H1 (cell line): ENCODE measurements around the gene MCF2L2. TPM values are rescaled to one million over a fixed set of nuclear protein-coding genes. Genes with fewer than 3 reads are reported as not detected.

Source experiments
- CTCF ChIA-PET: fragments of 300-600 bp; sonication (Branson Sonifier 250); formaldehyde crosslinking; loops from one replicate; lab custom pipeline; 2021; ENCODE audit not compliant: partially characterized antibody; lab: Charles Lee
- POLR2A ChIA-PET: fragments of 300-600 bp; sonication (Branson Sonifier 250); formaldehyde crosslinking; loops from one replicate; lab custom pipeline; 2021; ENCODE audit warnings: inconsistent platforms; ENCODE audit not compliant: partially characterized antibody; lab: Charles Lee
- DNase-seq, 2 experiments: peaks; one replicate each; pipeline versions ENCODE4 v3.0.0 to v3.0.0-alpha.2; 2010 to 2022; ENCODE audit warnings: low spot score in 2 of 2, low read depth in 1 of 2, mixed read lengths in 1 of 2
- FAIRE-seq: peaks from 2 replicates; lab custom pipeline; 2011; peaks lifted over from hg19 to GRCh38; lab: Jason Lieb, UNC
- H2AFZ ChIP-seq: 2 replicates; pipeline ENCODE4 v1.8.1; 2012; ENCODE audit warnings: low read length, inconsistent platforms
- H2AK5ac ChIP-seq: 2 replicates; pipeline ENCODE4 v1.6.1; 2013; ENCODE audit warnings: low read depth, low read length
- H2BK120ac ChIP-seq: replicated peaks from 2 replicates; pipeline ENCODE3; 2013; ENCODE audit warnings: low read depth, low read length, inconsistent platforms
- H2BK12ac ChIP-seq: 2 replicates; pipeline ENCODE4 v1.6.1; 2013; ENCODE audit warnings: low read depth, low read length
- H2BK15ac ChIP-seq: 2 replicates; pipeline ENCODE4 v1.6.1; 2013; ENCODE audit warnings: low read length
- H2BK20ac ChIP-seq: 2 replicates; pipeline ENCODE4 v1.6.1; 2013; ENCODE audit warnings: low read length
- H2BK5ac ChIP-seq: 2 replicates; pipeline ENCODE4 v1.6.1; 2013; ENCODE audit warnings: low read depth, low read length
- H3K14ac ChIP-seq: 2 replicates; pipeline ENCODE4 v1.6.1; 2013; ENCODE audit warnings: inconsistent platforms; ENCODE audit not compliant: insufficient read length
- H3K18ac ChIP-seq: 2 replicates; pipeline ENCODE4 v1.6.1; 2013; ENCODE audit warnings: low read length; ENCODE audit errors: extremely low read depth
- H3K23ac ChIP-seq: 2 replicates; pipeline ENCODE4 v1.6.1; 2013; ENCODE audit warnings: inconsistent platforms; ENCODE audit not compliant: insufficient read length
- H3K23me2 ChIP-seq: 2 replicates; pipeline ENCODE4 v1.6.1; 2013; ENCODE audit warnings: low read depth, low read length
- H3K27ac ChIP-seq: 2 replicates; pipeline ENCODE4 v1.6.1; 2011; ENCODE audit warnings: low read depth, low read length, inconsistent platforms
- H3K27me3 ChIP-seq, 4 experiments: replicated peaks in 1 of 4; 1 replicate in 1 of 4; 2 replicates in 3 of 4; pipeline versions ENCODE4 v1.6.1 to v1.8.1; 2011 to 2013; ENCODE audit warnings: low read length in 3 of 4, mild to moderate bottlenecking in 3 of 4, inconsistent platforms in 2 of 4, mixed read lengths in 2 of 4, moderate library complexity in 1 of 4; ENCODE audit not compliant: control insufficient read depth in 3 of 4, insufficient read depth in 3 of 4; ENCODE audit errors: extremely low read depth in 1 of 4
- H3K36me3 ChIP-seq, 4 experiments: 2 replicates each; pipeline versions ENCODE4 v1.6.1 to v1.8.1; 2011 to 2013; ENCODE audit warnings: mild to moderate bottlenecking in 4 of 4, low read length in 3 of 4, moderate library complexity in 2 of 4, control low read depth in 1 of 4, inconsistent platforms in 1 of 4; ENCODE audit not compliant: insufficient read depth in 4 of 4, control insufficient read depth in 2 of 4
- H3K4ac ChIP-seq: replicated peaks from 2 replicates; pipeline ENCODE3; 2013; ENCODE audit warnings: low read length, low read depth, mixed read lengths, inconsistent platforms; ENCODE audit not compliant: insufficient read length
- H3K4me1 ChIP-seq, 4 experiments: replicated peaks in 1 of 4; 1 replicate in 1 of 4; 2 replicates in 3 of 4; pipeline versions ENCODE4 v1.6.1 to v1.8.1; 2011 to 2013; ENCODE audit warnings: low read length in 3 of 4, inconsistent platforms in 2 of 4, mixed read lengths in 1 of 4; ENCODE audit not compliant: insufficient read depth in 4 of 4, control insufficient read depth in 3 of 4
- H3K4me2 ChIP-seq, 2 experiments: 2 replicates each; pipeline versions ENCODE4 v1.6.1 to v1.8.1; 2011 to 2013; ENCODE audit warnings: low read depth in 2 of 2, low read length in 2 of 2, control low read depth in 1 of 2, inconsistent platforms in 1 of 2, mild to moderate bottlenecking in 1 of 2; ENCODE audit not compliant: insufficient read depth in 1 of 2
- H3K4me3 ChIP-seq, 4 experiments: fragments of 200-600, 300-600 bp in 1 of 4; sonication (generic), shearing (Covaris generic), sonication (Bioruptor Twin) in 1 of 4; 2 replicates each; pipeline versions ENCODE4 v1.5.1 to v1.8.1; 2011 to 2016; ENCODE audit warnings: low read length in 4 of 4, low read depth in 3 of 4, control low read depth in 2 of 4, inconsistent platforms in 2 of 4, mild to moderate bottlenecking in 2 of 4, mixed read lengths in 1 of 4, moderate library complexity in 1 of 4; ENCODE audit not compliant: insufficient read depth in 2 of 4; ENCODE audit errors: extremely low read depth in 1 of 4
- H3K56ac ChIP-seq: replicated peaks from 2 replicates; pipeline ENCODE3; 2013; ENCODE audit warnings: low read depth, mild to moderate bottlenecking, mixed read lengths, low read length, inconsistent platforms; ENCODE audit not compliant: insufficient read length
- H3K79me1 ChIP-seq: 2 replicates; pipeline ENCODE4 v1.6.1; 2013; ENCODE audit warnings: low read depth, low read length, control low read depth
- H3K79me2 ChIP-seq, 2 experiments: 2 replicates each; pipeline versions ENCODE4 v1.6.1 to v1.8.1; 2012 to 2013; ENCODE audit warnings: low read length in 2 of 2, mild to moderate bottlenecking in 2 of 2, inconsistent platforms in 1 of 2; ENCODE audit not compliant: insufficient read depth in 2 of 2, control insufficient read depth in 1 of 2
- H3K9ac ChIP-seq, 4 experiments: replicated peaks in 1 of 4; 1 replicate in 1 of 4; 2 replicates in 3 of 4; pipeline versions ENCODE4 v1.6.1 to v1.8.1; 2011 to 2013; ENCODE audit warnings: low read depth in 3 of 4, low read length in 3 of 4, control low read depth in 2 of 4, mild to moderate bottlenecking in 2 of 4, moderate library complexity in 2 of 4, inconsistent platforms in 1 of 4; ENCODE audit errors: extremely low read depth in 1 of 4
- H3K9me3 ChIP-seq, 2 experiments: 2 replicates each; pipeline versions ENCODE4 v1.6.1 to v1.8.1; 2012 to 2013; ENCODE audit warnings: mild to moderate bottlenecking in 2 of 2, moderate library complexity in 2 of 2, control low read depth in 1 of 2, inconsistent platforms in 1 of 2, low read depth in 1 of 2, low read length in 1 of 2, mixed read lengths in 1 of 2; ENCODE audit not compliant: insufficient read depth in 2 of 2
- H4K20me1 ChIP-seq, 2 experiments: replicated peaks in 1 of 2; 2 replicates each; pipeline versions ENCODE3 to v1.8.1; 2011 to 2013; ENCODE audit warnings: inconsistent platforms in 2 of 2, low read length in 2 of 2, mild to moderate bottlenecking in 1 of 2; ENCODE audit not compliant: insufficient read depth in 2 of 2, control insufficient read depth in 1 of 2
- H4K5ac ChIP-seq: 2 replicates; pipeline ENCODE4 v1.6.1; 2013; ENCODE audit warnings: low read length, low read depth, mixed read lengths, inconsistent platforms; ENCODE audit not compliant: insufficient read length
- H4K8ac ChIP-seq: 2 replicates; pipeline ENCODE4 v1.8.0; 2013; ENCODE audit warnings: mild to moderate bottlenecking, moderate library complexity, low read length, inconsistent platforms; ENCODE audit not compliant: insufficient read depth; ENCODE audit errors: extremely low read depth
- H4K91ac ChIP-seq: replicated peaks from 2 replicates; pipeline ENCODE3; 2013; ENCODE audit warnings: low read length, mixed read lengths, inconsistent platforms; ENCODE audit not compliant: insufficient read length
- E2F6 ChIP-seq: IDR thresholded peaks from 2 replicates; pipeline ENCODE4 v1.6.1; 2012; ENCODE audit warnings: inconsistent platforms
- GTF2F1 ChIP-seq: IDR thresholded peaks from 2 replicates; pipeline ENCODE4 v1.6.1; 2012; ENCODE audit warnings: low read depth, low read length, improper control_type of control experiment, borderline replicate concordance
- JUN ChIP-seq: IDR thresholded peaks from 2 replicates; pipeline ENCODE4 v1.6.1; 2011; ENCODE audit warnings: low read depth, mild to moderate bottlenecking, improper control_type of control experiment, low read length
- JUND ChIP-seq: IDR thresholded peaks from 2 replicates; pipeline ENCODE4 v1.6.1; 2011; ENCODE audit warnings: mild to moderate bottlenecking, improper control_type of control experiment, low read length
- MAX ChIP-seq: IDR thresholded peaks from 2 replicates; pipeline ENCODE4 v1.6.1; 2012; ENCODE audit warnings: inconsistent platforms
- POU5F1 ChIP-seq: IDR thresholded peaks from 2 replicates; pipeline ENCODE4 v1.6.1; 2011; ENCODE audit warnings: low read depth, mild to moderate bottlenecking, low read length, moderate library complexity
- RFX5 ChIP-seq: IDR thresholded peaks from 2 replicates; pipeline ENCODE4 v1.6.1; 2011; ENCODE audit warnings: low read depth, low read length, improper control_type of control experiment, borderline replicate concordance
- SAP30 ChIP-seq: fragments of 300-600 bp; sonication (generic); IDR thresholded peaks from 2 replicates; pipeline ENCODE4 v1.7.1; 2012; ENCODE audit warnings: low read length, moderate library complexity, mild to moderate bottlenecking, inconsistent platforms; ENCODE audit not compliant: insufficient read depth, insufficient replicate concordance
- SRF ChIP-seq: IDR thresholded peaks from 2 replicates; pipeline ENCODE4 v1.6.1; 2011; ENCODE audit warnings: mild to moderate bottlenecking, low read depth, low read length, moderate library complexity
- TBP ChIP-seq: IDR thresholded peaks from 2 replicates; pipeline ENCODE4 v1.6.1; 2011; ENCODE audit warnings: low read depth, low read length, improper control_type of control experiment
- TCF12 ChIP-seq: IDR thresholded peaks from 2 replicates; pipeline ENCODE4 v1.6.1; 2011; ENCODE audit warnings: low read depth, mild to moderate bottlenecking, low read length
- ZNF274 ChIP-seq: IDR thresholded peaks from 2 replicates; pipeline ENCODE4 v1.7.0; 2012; ENCODE audit warnings: low read length, borderline replicate concordance; ENCODE audit errors: extremely low read depth
- WGBS, 2 experiments: shearing (Covaris generic) in 1 of 2; methylation state at CpG; one replicate each; pipeline versions ENCODE4 v1.1.6 to v1.1.7; 2013 to 2015; ENCODE audit warnings: low lambda C conversion rate in 2 of 2, mixed read lengths in 2 of 2, inconsistent platforms in 1 of 2, low coverage in 1 of 2, missing lambda C conversion rate in 1 of 2; ENCODE audit not compliant: insufficient replicate concordance in 2 of 2, insufficient coverage in 1 of 2, insufficient read length in 1 of 2; ENCODE audit errors: extremely low coverage in 1 of 2, missing lambda C conversion rate in 1 of 2; 5-methylcytosine and 5-hydroxymethylcytosine counted together
- polyA plus RNA-seq, 7 experiments: library from polyadenylated mRNA; depleted of rRNA in 3 of 7; stranded (reverse) in 5 of 7; unstranded in 2 of 7; fragments of >200 nt in 5 of 7; fragments of 200-250 nt in 2 of 7; gene quantifications; 1 replicate in 5 of 7; 2 replicates in 1 of 7; 4 replicates in 1 of 7; pipeline versions ENCODE4 v1.2.1 to v1.2.3, GENCODE V29; 2011 to 2013; ENCODE audit warnings: missing spikeins in 2 of 7, mixed read lengths in 2 of 7
- total RNA-seq: library from RNA; stranded (reverse); fragmentation: NEBNext Ultra II Directional; extraction: Animal tissue kit (Norgen Biotek cat#: 25700); gene quantifications from 2 replicates; pipeline ENCODE4 v1.2.1, GENCODE V29; 2021

The MCF2L2 gene
- total and polyA plus RNA-seq, 2 of the 8 experiments (the other 6 are each of a cell fraction or from before 2014, with no cell fraction given): 4.1 to 13.7 TPM

- H4K8ac ChIP-seq: no peak overlapping the region
- no peak overlapping the region for H2BK120ac ChIP-seq
- H3K4me3 ChIP-seq: no peak overlapping the region
- H3K23ac ChIP-seq: no peak overlapping the region
- no peak overlapping the region for H2BK12ac ChIP-seq
- no peak overlapping the region for H2AFZ ChIP-seq
- H2BK5ac ChIP-seq: no peak overlapping the region
- no peak overlapping the region for H4K91ac ChIP-seq
- H3K27ac ChIP-seq: no peak overlapping the region
- ChIA-PET POLR2A (no interaction called here), CTCF (interaction anchor here (0.6 to 1.6 kb wide), 7 partner anchors 23 to 1515 kb away, joined by 3 to 11 read pairs (median 3); no protein-coding TSS in a partner anchor)
- H3K36me3 ChIP-seq: no peaks in the 10 kb centered on the region
- H3K23me2 ChIP-seq: no peaks in the 10 kb centered on the region
- no peak overlapping the region for H3K56ac ChIP-seq
- no peak overlapping the region for H3K4ac ChIP-seq
- no peak overlapping the region for H2BK15ac ChIP-seq
- H3K27me3 ChIP-seq: no peaks in the 10 kb centered on the region
- no peak overlapping the region for H3K14ac ChIP-seq
- H3K79me2 ChIP-seq: no peaks in the 10 kb centered on the region
- no peak overlapping the region for H2AK5ac ChIP-seq
- H3K79me1 ChIP-seq: no peaks in the 10 kb centered on the region
- no peaks in the 10 kb centered on the region for H4K20me1 ChIP-seq
- FAIRE-seq: no peak
- no peak overlapping the region for H3K18ac ChIP-seq
- peaks cover 0 to 3% (median under 1%) of the 10 kb centered on the region in 4 experiments; a peak in 1 of 7 replicates for H3K4me1 ChIP-seq
- no peak for DNase-seq
- no peak overlapping the region for H3K9ac ChIP-seq
- no peaks in the 10 kb centered on the region for H3K9me3 ChIP-seq
- 92% methylated on average over 3 of the region's 3 CpGs; no CpG with 5 or more reads in 1 of the 2 experiments for WGBS, 2 experiments
- H4K5ac ChIP-seq: no peak overlapping the region
- no peak overlapping the region for H2BK20ac ChIP-seq
- H3K4me2 ChIP-seq: no peak overlapping the region
- TF ChIP-seq JUN: no peak
- TF ChIP-seq TBP: no peak
- no peak for TF ChIP-seq GTF2F1
- no peak for TF ChIP-seq RFX5
- TF ChIP-seq MAX: no peak
- TF ChIP-seq TCF12: no peak
- no peak for TF ChIP-seq JUND
- TF ChIP-seq SAP30: no peak
- no peak for TF ChIP-seq POU5F1
- TF ChIP-seq E2F6: no peak
- TF ChIP-seq ZNF274: no peak
- TF ChIP-seq SRF: no peak
Observed at GRCh38 chr3:183475016-183475763, 46.8 kb upstream of the MCF2L2 start.
